Stimulated activated CD8-positive, alpha-beta memory T cell treated with anti-CD3 and anti-CD28 coated beads, Interleukin-12 subunit alpha, Interleukin-12 subunit beta, amount 100 ng/mL, for 1 hour (primary cell): Measurements from ENCODE around the gene LSG1.
"Not testable (repeated sequence)": the region's sequence is repeated elsewhere in the genome, so short reads cannot be mapped to it uniquely, and the experiment has no call there.

Experiments used
- DNase-seq: peaks from one replicate; pipeline ENCODE4 v3.0.0-alpha.2; 2020; ENCODE audit warnings: low read depth

LSG1 gene

GRCh38 chr3:194617827-194618226 lies 54.2 kb downstream of the LSG1 start:
- DNase-seq: no peak

- no peak for DNase-seq
Measured at GRCh38 chr3:194617143-194617671, 54.8 kb downstream of the LSG1 start.

- no peak for DNase-seq
Measured at GRCh38 chr3:194615226-194615625, 56.8 kb downstream of the LSG1 start.

GRCh38 chr3:194612221-194612620 lies 59.8 kb downstream of the LSG1 start:
- no peak for DNase-seq

- no peak for DNase-seq
Measured at GRCh38 chr3:194610689-194611088, 61.3 kb downstream of the LSG1 start.

- DNase-seq: no peak
Measured at GRCh38 chr3:194609601-194610000, 62.4 kb downstream of the LSG1 start.

- no peak for DNase-seq
Measured at GRCh38 chr3:194608981-194609380, 63.0 kb downstream of the LSG1 start.

GRCh38 chr3:194607592-194608389 lies 64.2 kb downstream of the LSG1 start:
- DNase-seq: no peak

GRCh38 chr3:194606941-194607340 lies 65.0 kb downstream of the LSG1 start:
- no peak for DNase-seq

- DNase-seq: no peak
Measured at GRCh38 chr3:194606163-194606562, 65.8 kb downstream of the LSG1 start.

- not testable (repeated sequence) for DNase-seq
Measured at GRCh38 chr3:194605314-194605713, 66.7 kb downstream of the LSG1 start.

GRCh38 chr3:194604837-194605236 lies 67.2 kb downstream of the LSG1 start:
- DNase-seq: no peak

GRCh38 chr3:194604126-194604525 lies 67.9 kb downstream of the LSG1 start:
- no peak for DNase-seq

- no peak for DNase-seq
Measured at GRCh38 chr3:194602669-194603171, 69.3 kb downstream of the LSG1 start.

GRCh38 chr3:194598771-194599557 lies 73.0 kb downstream of the LSG1 start:
- no peak for DNase-seq

- no peak for DNase-seq
Measured at GRCh38 chr3:194596906-194597305, 75.1 kb downstream of the LSG1 start.

GRCh38 chr3:194592798-194593752 lies 78.9 kb downstream of the LSG1 start:
- DNase-seq: no peak
